ENCODE measurements around the gene POLD2.

GRCh38 chr7:44148166-44148565 lies 24.8 kb upstream of the POLD2 start:
- TF ChIP-seq CTCF (IDR thresholded peaks at IDR 0.05; ENCODE audit: low read depth, low read length) (no peak), MYC (IDR thresholded peaks at IDR 0.05; ENCODE audit: low read depth, low read length) (no peak)
- TF ChIP-seq, protein P1, sequence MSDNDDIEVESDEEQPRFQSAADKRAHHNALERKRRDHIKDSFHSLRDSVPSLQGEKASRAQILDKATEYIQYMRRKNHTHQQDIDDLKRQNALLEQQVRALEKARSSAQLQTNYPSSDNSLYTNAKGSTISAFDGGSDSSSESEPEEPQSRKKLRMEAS (IDR thresholded peaks at IDR 0.05; ENCODE audit: low read depth, low read length): no peak

Measured in NB4 (cell line).